Stimulated activated CD8-positive, alpha-beta memory T cell treated with anti-CD3 and anti-CD28 coated beads, Interleukin-7, amount 100 ng/mL, for 24 hours (primary cell): ENCODE data around the gene RNF123.

Experiments used
- DNase-seq: peaks from one replicate; pipeline ENCODE4 v3.0.0-alpha.2; 2020; ENCODE audit warnings: low read depth

Gene RNF123

GRCh38 chr3:49689046-49689907 lies at the start of gene RNF123, which contains the start of gene MST1:
Gene RNF123, plus strand, starts transcription at chr3:49689557. Its CDS starts 1,609 bp downstream, at chr3:49691166.
Gene MST1, minus strand, starts transcription at chr3:49689474. Its CDS starts 783 bp downstream, at chr3:49688691.
- peak; percentile 85 for DNase-seq

- DNase-seq = no peak
These were observed 48.1 kb upstream of the RNF123 start for GRCh38 chr3:49641292-49641691.

DNA sequence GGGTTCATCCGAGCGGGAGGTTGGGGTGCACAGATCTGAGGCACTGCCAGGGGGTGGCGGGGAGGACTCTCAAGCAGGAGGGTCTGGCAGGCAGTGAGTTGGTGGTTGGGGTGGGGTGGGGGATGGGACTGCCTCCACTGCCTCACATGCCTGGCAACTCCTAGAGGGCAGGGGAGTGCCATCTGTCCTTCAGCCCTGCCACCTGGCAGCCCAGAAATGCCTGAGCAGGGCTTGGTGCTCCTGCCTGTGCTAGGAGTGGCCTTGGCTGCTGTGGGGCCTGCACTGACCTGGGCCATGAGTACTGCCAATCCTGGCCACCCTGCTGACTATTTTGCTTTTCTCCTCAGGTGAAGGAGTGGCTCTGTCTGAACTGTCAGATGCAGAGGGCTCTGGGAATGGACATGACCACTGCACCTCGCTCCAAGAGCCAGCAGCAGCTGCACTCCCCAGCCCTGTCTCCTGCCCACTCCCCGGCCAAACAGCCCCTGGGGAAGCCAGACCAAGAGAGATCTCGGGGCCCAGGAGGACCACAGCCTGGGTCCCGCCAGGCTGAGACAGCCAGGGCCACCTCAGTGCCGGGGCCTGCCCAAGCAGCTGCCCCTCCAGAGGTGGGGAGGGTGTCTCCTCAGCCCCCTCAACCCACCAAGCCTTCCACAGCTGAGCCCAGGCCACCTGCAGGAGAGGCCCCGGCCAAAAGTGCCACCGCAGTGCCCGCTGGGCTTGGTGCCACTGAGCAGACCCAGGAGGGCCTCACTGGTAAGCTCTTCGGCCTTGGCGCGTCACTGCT lies 47.2 kb upstream of the RNF123 start:
- no peak for DNase-seq

DNA sequence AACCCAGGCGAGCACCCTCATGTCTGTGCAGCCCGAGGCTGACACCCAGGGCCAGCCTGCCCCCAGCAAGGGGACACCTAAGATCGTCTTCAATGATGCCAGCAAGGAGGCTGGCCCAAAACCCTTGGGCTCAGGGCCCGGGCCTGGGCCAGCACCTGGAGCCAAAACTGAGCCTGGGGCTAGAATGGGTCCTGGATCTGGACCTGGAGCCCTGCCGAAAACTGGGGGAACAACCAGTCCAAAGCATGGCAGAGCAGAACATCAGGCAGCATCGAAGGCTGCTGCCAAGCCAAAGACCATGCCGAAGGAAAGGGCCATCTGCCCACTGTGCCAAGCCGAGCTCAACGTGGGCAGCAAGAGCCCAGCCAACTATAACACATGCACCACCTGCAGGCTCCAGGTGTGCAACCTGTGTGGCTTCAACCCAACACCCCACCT lies 46.6 kb upstream of the RNF123 start:
- no peak for DNase-seq

DNA sequence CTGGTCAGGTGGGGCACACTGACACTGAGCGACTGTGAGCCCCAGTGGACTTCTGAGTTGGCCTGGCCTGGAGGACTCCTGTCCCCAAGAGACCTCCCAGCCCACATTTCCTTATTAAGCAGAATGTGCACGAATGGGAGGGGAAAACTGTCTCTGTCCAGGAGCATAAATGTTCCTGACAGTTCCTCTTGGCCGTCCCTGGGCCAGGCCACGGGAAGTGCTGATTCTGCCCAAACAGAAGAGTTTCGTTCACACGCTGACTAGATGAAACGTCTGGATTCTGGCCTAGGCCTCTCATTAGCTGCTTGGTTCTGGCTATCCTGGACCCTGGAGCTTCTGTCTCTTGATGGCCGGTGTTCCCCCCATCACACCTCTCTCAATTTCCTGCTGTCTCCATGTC lies 44.7 kb upstream of the RNF123 start:
- DNase-seq = no peak

- no peak for DNase-seq
These were observed 43.1 kb upstream of the RNF123 start for GRCh38 chr3:49646236-49646635.

GRCh38 chr3:49647741-49648140 lies 41.6 kb upstream of the RNF123 start:
- DNase-seq = no peak

DNA sequence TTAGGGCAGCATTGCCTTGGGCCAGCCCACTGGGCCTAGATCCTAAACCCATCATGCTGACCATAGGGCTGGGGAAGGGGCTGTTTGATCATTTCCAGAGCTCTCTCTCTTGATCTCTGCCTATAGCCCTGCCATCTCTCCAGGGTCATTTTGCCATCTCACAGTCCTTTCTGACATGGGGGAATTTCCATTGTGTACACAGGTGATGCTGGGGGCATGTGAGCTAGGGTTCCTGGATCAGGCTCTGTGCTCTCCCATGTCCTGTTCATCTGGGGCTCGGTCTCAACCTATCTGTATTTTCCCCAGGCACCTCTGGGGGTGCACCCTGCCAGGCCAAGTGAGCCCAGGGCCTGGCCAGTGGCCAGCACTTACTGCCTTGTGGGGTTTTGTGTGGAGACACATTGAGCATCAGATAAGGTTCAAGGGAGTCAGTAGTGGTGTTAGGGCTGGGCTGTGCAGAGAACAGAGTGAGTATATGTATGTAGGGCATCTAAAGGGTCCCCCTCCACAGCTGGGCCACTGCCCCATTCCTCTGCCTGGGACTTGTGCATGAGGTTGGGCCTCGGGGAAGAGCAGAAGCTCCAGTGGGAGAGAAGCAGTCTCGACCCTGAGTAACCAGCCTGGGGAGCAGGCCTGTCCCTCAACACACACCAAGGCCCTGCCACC lies 40.9 kb upstream of the RNF123 start:
- DNase-seq = no peak

DNA sequence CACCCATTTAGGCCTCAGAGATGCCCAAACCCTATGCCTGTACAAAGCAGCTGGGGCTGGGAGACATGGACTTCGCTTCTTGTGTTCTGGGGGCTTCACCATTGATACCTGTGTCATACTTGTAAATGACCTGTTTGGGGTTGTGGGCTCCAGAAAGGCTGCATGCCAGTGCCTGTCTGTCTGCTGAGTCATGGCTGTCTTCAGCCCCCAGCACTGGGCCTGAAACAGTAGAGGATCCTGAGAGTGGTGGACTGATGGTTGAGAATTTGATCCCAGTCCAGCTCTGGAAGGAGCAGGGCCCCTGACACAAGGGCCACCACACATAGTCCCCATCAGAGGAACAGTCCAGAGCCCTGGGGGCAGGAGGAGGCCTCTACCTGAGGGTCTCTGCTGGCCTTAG lies 39.8 kb upstream of the RNF123 start:
- DNase-seq = no peak

- DNase-seq = no peak
These were observed 39.2 kb upstream of the RNF123 start for GRCh38 chr3:49650177-49650576.

GRCh38 chr3:49650637-49651036 lies 38.7 kb upstream of the RNF123 start:
- DNase-seq = no peak

DNA sequence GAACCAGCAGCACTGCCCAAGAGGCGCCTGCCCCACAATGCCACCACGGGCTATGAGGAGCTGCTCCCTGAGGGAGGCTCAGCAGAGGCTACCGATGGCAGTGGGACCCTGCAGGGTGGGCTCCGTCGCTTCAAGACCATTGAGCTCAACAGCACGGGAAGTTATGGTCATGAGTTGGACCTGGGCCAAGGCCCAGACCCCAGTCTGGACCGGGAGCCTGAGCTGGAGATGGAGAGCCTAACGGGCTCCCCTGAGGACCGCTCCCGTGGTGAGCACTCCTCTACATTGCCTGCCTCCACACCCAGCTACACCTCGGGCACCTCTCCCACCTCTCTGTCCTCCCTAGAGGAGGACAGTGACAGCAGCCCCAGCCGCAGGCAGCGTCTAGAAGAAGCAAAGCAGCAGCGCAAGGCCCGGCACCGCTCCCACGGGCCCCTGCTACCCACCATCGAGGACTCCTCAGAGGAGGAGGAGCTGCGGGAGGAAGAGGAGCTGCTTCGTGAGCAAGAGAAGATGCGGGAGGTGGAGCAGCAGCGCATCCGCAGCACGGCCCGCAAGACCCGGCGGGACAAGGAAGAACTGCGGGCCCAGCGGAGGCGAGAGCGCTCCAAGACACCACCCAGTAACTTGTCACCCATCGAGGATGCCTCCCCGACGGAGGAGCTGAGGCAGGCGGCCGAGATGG lies 37.0 kb upstream of the RNF123 start:
- DNase-seq = no peak

DNA sequence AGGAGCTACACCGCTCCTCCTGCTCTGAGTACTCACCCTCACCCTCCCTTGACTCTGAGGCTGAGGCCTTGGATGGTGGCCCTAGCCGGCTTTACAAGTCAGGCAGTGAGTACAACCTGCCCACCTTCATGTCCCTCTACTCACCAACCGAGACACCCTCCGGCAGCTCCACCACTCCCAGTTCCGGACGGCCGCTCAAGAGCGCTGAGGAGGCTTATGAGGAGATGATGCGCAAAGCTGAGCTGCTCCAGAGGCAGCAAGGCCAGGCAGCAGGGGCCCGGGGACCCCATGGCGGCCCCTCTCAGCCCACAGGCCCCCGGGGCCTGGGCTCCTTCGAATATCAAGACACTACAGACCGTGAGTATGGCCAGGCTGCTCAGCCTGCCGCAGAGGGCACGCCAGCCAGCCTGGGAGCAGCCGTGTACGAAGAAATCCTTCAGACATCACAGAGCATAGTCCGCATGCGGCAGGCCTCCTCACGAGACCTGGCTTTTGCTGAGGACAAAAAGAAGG lies 36.4 kb upstream of the RNF123 start:
- no peak for DNase-seq

GRCh38 chr3:49653621-49654020 lies 35.7 kb upstream of the RNF123 start:
- DNase-seq = no peak

DNA sequence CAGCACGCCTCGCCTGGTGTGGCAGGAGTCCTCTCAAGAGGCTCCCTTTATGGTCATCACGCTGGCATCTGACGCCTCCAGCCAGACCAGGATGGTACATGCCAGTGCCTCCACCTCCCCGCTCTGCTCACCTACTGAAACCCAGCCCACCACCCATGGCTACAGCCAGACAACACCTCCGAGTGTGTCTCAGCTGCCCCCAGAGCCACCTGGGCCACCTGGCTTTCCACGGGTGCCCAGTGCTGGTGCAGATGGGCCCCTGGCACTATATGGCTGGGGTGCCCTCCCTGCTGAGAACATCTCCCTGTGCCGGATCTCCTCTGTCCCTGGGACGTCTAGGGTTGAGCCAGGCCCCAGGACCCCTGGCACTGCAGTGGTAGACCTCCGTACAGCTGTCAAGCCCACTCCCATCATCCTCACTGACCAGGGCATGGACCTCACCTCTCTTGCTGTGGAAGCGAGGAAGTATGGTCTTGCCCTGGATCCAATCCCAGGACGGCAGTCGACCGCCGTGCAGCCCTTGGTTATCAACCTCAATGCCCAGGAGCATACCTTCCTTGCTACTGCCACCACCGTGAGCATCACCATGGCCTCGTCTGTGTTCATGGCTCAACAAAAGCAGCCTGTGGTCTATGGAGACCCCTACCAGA lies 35.1 kb upstream of the RNF123 start:
- no peak for DNase-seq

- DNase-seq = no peak
These were observed 34.3 kb upstream of the RNF123 start for GRCh38 chr3:49654955-49655556.

GRCh38 chr3:49655731-49656285 lies 33.5 kb upstream of the RNF123 start:
- DNase-seq = no peak

- no peak for DNase-seq
These were observed 32.7 kb upstream of the RNF123 start for GRCh38 chr3:49656541-49657112.

- DNase-seq = no peak
These were observed 32.0 kb upstream of the RNF123 start for GRCh38 chr3:49657208-49657915.
